Esophagus squamous epithelium (tissue), 5 donors: ENCODE results near the gene MBD3. TPM values are rescaled to one million over a fixed set of nuclear protein-coding genes. Genes with fewer than 3 reads are reported as not detected.

Experiments used
- DNase-seq: peaks from one replicate; lab custom pipeline; 2025; lab: John Stamatoyannopoulos, UW
- H3K27ac ChIP-seq, 4 donors: fragments of 200-600 bp; sonication (generic); one replicate each; pipeline ENCODE4 v1.5.1; 2016 to 2019; ENCODE audit warnings: mild to moderate bottlenecking in 1 of 4
- H3K27me3 ChIP-seq, 4 donors: fragments of 200-600 bp; sonication (generic); 1 replicate in 3 of 4; 2 replicates in 1 of 4; pipeline versions ENCODE4 v1.5.1 to v1.6.0; 2017 to 2021; ENCODE audit warnings: antibody characterized with exemption in 1 of 4
- H3K36me3 ChIP-seq, 3 donors: fragments of 200-600 bp; sonication (generic); one replicate each; pipeline ENCODE4 v1.5.1; 2016 to 2019
- H3K4me1 ChIP-seq, 3 donors: fragments of 200-600 bp; sonication (generic); one replicate each; pipeline ENCODE4 v1.5.1; 2017 to 2019
- H3K4me3 ChIP-seq, 4 donors: fragments of 200-600 bp; sonication (generic); 1 replicate in 3 of 4; 2 replicates in 1 of 4; pipeline ENCODE4 v1.5.1; 2016 to 2019; ENCODE audit warnings: mild to moderate bottlenecking in 2 of 4, moderate library complexity in 1 of 4
- H3K9me3 ChIP-seq, 3 donors: fragments of 200-600 bp; sonication (generic); one replicate each; pipeline ENCODE4 v1.5.1; 2016 to 2019
- CTCF ChIP-seq, 6 experiments: fragments of 450-650 bp in 4 of 6; fragments of 200-600 bp in 2 of 6; sonication (generic) in 2 of 6; IDR thresholded peaks; one replicate each; pipeline ENCODE4 v1.5.1; 2016 to 2019; ENCODE audit warnings: antibody characterized with exemption in 6 of 6, mild to moderate bottlenecking in 4 of 6, moderate library complexity in 4 of 6
- POLR2A ChIP-seq, 4 donors: fragments of 450-650 bp; IDR thresholded peaks; one replicate each; pipeline ENCODE4 v1.6.1; 2017; ENCODE audit warnings: antibody characterized with exemption in 4 of 4, mild to moderate bottlenecking in 4 of 4, moderate library complexity in 3 of 4
- WGBS, 2 donors: methylation state at CpG; one replicate each; pipeline ENCODE4 v1.1.5; 2018; 5-methylcytosine and 5-hydroxymethylcytosine counted together
- intact Hi-C: fragments of 100-400 bp; cut with DNase I; formaldehyde crosslinking; loops from one replicate; pipeline ENCODE4 v1.15.0; 2022
- total RNA-seq, 4 donors: library from RNA; depleted of rRNA; stranded (reverse); fragments of >200 nt; gene quantifications; one replicate each; pipeline ENCODE4 v1.1.0, GENCODE V29; 2016
- donor health status: DM: yes; HTN: yes; CAD: no.

MBD3 gene
- total RNA-seq, 4 donors from 2014 or later: 74.8 to 87.9 (median 84.3) TPM

- no peaks in the 10 kb centered on the region for H3K9me3 ChIP-seq
- no peak overlapping the region for H3K27ac ChIP-seq
- H3K36me3 ChIP-seq: peaks cover 24 to 75% (median 32%) of the 10 kb centered on the region in 3 donors
- no peak for DNase-seq
- intact Hi-C loops: no loop called here
- no peak for TF ChIP-seq POLR2A (IDR thresholded peaks at IDR 0.05)
- no peak for TF ChIP-seq CTCF (IDR thresholded peaks at IDR 0.05)
- H3K4me1 ChIP-seq: peaks cover 0 to 17% (median 3%) of the 10 kb centered on the region in 3 donors
- WGBS, 2 donors: 84 to 94% methylated on average over 25 to 30 of the region's 39 CpGs
- no peak overlapping the region for H3K4me3 ChIP-seq
- H3K27me3 ChIP-seq: no peaks in the 10 kb centered on the region
Observed at GRCh38 chr19:1612114-1613086, 19.7 kb upstream of the MBD3 start.

GRCh38 chr19:1611353-1611752 lies 18.7 kb upstream of the MBD3 start:
- H3K27ac ChIP-seq: no peak overlapping the region
- H3K4me3 ChIP-seq: no peak overlapping the region
- no peak for DNase-seq
- intact Hi-C loops: no loop called here
- no peaks in the 10 kb centered on the region for H3K9me3 ChIP-seq
- peaks cover 24 to 68% (median 32%) of the 10 kb centered on the region in 3 donors for H3K36me3 ChIP-seq
- TF ChIP-seq POLR2A (IDR thresholded peaks at IDR 0.05) (no peak), CTCF (IDR thresholded peaks at IDR 0.05) (no peak)
- whole genome bisulfite sequencing, 2 donors: 92% methylated on average over 8 of the region's 15 CpGs; no CpG with 5 or more reads in 1 of the 2 donors
- H3K4me1 ChIP-seq: peaks cover 3 to 22% (median 6%) of the 10 kb centered on the region in 3 donors
- no peaks in the 10 kb centered on the region for H3K27me3 ChIP-seq

- DNase-seq: no peak
- Histone ChIP-seq H3K27me3 (no peaks in the 10 kb centered on the region), H3K9me3 (no peaks in the 10 kb centered on the region), H3K4me3 (no peak overlapping the region), H3K27ac (no peak overlapping the region), H3K4me1 (peaks cover 7 to 30% (median 11%) of the 10 kb centered on the region in 3 donors), H3K36me3 (peaks cover 24 to 60% (median 30%) of the 10 kb centered on the region in 3 donors)
- TF ChIP-seq CTCF (IDR thresholded peaks at IDR 0.05) (no peak), POLR2A (IDR thresholded peaks at IDR 0.05) (no peak)
- WGBS, 2 donors: 58 to 75% methylated on average over 5 to 7 of the region's 11 CpGs
- intact Hi-C loops: no loop called here
Observed at GRCh38 chr19:1610579-1610978, 17.9 kb upstream of the MBD3 start.

GRCh38 chr19:1609680-1610474 lies 17.2 kb upstream of the MBD3 start:
- H3K36me3 ChIP-seq: peaks cover 23 to 53% (median 24%) of the 10 kb centered on the region in 3 donors
- intact Hi-C loops: no loop called here
- WGBS, 2 donors: 93 to 100% methylated on average over 1 to 6 of the region's 16 CpGs

GRCh38 chr19:1609103-1609396 lies 16.4 kb upstream of the MBD3 start:
- peaks cover 14 to 38% (median 17%) of the 10 kb centered on the region in 3 donors for H3K4me1 ChIP-seq
- H3K36me3 ChIP-seq: peaks cover 19 to 45% (median 24%) of the 10 kb centered on the region in 3 donors
- intact Hi-C loops: no loop called here
- WGBS, 2 donors: 23 to 39% methylated on average over 5 to 6 of the region's 10 CpGs
- TF ChIP-seq POLR2A (IDR thresholded peaks at IDR 0.05) (no peak), CTCF (IDR thresholded peaks at IDR 0.05) (no peak)
- H3K27me3 ChIP-seq: no peaks in the 10 kb centered on the region
- no peaks in the 10 kb centered on the region for H3K9me3 ChIP-seq
- H3K27ac ChIP-seq: peak overlapping the region in 1 of 4 donors; percentile 26
- H3K4me3 ChIP-seq: peak overlapping the region in 1 of 4 donors; percentile 25
- DNase-seq: no peak

More at GRCh38 chr19:1609680-1610474, 17.2 kb upstream of the MBD3 start:
- DNase-seq: no peak
- H3K27ac ChIP-seq: no peak overlapping the region
- no peaks in the 10 kb centered on the region for H3K9me3 ChIP-seq
- peaks cover 7 to 30% (median 11%) of the 10 kb centered on the region in 3 donors for H3K4me1 ChIP-seq
- TF ChIP-seq POLR2A (IDR thresholded peaks at IDR 0.05): no peak
- no peaks in the 10 kb centered on the region for H3K27me3 ChIP-seq
- no peak overlapping the region for H3K4me3 ChIP-seq
